ENCODE results near the gene CCNY. TPM values are rescaled to one million over a fixed set of nuclear protein-coding genes. Genes with fewer than 3 reads are reported as not detected.

Gene CCNY
- total RNA-seq, 4 donors from 2014 or later, result 39.2 to 47.8 (median 40.9) TPM

- no peak for TF ChIP-seq CTCF (IDR thresholded peaks at IDR 0.05; ENCODE audit: low read depth)
Observed at GRCh38 chr10:35378541-35379210, 42.4 kb downstream of the CCNY start.

DNA sequence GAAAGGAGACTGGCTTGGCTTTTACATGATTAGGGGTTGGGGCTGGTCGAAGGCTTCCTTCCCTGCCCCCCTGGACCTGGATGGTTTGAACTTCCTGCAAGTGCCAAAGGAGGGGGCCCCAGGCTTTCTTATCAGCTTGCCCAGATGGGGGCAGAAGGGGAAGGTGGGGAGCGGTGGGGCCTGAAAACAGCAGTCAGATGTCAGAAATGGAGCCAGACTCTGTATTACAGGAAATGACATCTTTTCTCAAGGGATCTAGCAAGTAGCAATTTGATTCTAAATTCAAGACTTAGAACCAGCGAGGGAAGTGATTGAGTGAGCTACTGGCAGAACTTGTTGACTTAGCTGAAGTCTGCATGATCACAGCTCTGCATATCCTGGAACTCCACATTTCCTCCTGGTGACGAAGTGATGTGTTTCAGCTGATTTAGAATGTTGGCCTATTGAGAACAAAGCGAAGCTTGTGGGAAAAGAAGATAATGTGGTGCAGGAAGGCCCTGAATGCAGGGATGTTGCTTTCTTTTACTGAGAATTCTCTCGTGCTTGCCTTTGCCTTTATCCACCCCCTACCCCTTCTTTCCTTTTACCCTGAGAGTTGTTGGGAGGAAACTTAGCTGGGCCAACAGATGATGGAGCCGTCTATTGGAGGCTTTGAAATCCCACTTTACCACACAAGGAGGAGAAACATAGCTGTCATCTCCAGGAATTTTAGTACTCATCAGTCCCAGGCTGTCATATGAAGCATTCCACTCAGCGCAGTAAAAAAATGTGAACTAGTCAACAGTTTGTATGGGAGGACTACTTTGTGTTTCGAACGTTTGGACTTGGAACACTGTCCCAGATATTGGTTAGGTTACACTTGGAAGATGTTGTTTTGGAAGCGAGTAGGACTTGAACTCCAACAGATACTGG lies 43.2 kb downstream of the CCNY start:
- TF ChIP-seq CTCF (IDR thresholded peaks at IDR 0.05; ENCODE audit: low read depth), result no peak

DNA sequence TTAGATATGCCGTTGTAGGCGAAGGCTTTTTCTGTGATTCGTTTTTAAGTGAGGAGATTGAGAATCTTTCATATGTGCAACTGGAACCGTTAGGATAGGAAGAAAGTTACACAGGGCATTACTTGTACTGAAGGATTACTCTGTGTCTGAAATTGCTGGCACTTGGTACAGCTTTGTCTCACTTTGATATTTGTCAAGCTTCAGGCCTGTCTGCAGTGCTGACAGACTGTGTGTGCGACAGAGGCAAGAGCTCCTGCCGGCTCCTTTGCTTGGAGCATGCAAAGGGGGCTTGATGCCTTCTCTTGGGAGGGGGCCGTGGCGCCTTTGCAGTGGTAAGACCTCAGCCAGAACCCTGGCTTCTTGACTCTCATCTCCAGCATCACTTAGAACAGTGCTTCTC lies 45.8 kb downstream of the CCNY start:
- TF ChIP-seq CTCF (IDR thresholded peaks at IDR 0.05; ENCODE audit: low read depth), result no peak

GRCh38 chr10:35384265-35384868 lies 48.1 kb downstream of the CCNY start:
- TF ChIP-seq CTCF (IDR thresholded peaks at IDR 0.05; ENCODE audit: low read depth), result no peak

DNA sequence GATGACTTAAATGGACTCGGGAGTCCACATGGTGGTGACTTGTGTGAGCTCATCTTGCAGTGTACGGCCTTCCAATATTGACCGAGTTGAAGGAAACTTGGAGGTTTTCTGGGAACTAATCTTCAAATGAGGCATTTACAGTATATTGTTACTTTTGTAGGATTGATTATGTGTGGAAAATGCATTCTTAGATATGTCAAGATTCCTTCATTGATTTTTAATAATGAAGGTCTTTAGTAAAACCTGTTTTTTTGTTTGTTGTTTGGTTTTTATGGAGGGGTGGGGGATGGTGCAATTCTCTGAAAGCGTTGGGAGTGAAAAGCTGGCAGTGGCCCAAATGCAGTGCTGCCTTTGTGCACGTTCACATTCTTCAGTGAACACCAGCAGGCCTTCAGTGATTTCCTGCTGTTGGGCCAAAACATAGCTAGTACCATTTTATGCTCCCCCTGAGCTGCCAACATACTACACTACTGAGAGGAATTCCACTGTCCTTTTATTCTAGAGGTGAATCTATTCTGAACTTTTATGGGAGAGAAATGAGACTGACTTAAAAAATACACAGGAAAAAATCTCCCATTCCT lies 50.4 kb downstream of the CCNY start:
- no peak for TF ChIP-seq CTCF (IDR thresholded peaks at IDR 0.05; ENCODE audit: low read depth)

DNA sequence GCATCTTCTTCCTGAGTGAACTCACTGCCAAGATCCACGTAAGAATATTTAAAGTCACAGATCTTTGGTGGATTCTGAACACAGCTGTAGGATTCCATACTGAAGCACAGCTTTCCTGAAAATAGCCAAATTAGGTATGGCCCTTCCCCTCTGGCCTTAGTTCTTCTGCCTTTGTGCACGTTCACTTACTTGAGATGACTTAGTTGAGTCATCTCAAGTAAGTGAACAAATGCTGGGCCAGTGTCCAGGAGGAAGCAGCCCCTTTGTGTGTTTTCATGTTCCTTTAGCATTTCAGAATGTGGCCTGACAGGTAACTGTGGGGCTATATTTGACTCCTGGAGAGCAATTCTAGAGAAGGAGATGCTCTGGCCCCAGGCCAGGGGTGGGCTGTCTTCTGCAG lies 51.5 kb downstream of the CCNY start:
- no peak for TF ChIP-seq CTCF (IDR thresholded peaks at IDR 0.05; ENCODE audit: low read depth)

DNA sequence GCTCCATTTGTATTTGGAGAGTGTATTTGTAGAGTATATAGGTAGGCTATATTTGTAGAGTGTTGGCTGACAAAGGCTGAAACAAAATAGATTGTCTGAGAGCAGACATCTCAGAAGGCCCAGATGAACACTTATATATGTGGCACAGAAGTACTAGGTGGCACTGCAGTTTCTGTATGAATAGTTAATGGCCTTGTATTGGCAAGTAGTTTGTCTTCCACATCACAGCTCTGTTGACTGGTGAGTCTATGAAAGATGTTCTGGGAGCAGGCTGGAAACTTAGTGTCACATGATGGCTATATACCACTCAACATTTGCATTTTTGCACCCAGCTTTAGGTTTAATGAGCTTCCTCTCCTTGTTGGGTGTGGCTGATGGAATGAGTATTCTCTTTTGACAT lies 51.9 kb downstream of the CCNY start:
- no peak for TF ChIP-seq CTCF (IDR thresholded peaks at IDR 0.05; ENCODE audit: low read depth)
